ENCODE measurements around the gene APLN.

Gene APLN

DNA sequence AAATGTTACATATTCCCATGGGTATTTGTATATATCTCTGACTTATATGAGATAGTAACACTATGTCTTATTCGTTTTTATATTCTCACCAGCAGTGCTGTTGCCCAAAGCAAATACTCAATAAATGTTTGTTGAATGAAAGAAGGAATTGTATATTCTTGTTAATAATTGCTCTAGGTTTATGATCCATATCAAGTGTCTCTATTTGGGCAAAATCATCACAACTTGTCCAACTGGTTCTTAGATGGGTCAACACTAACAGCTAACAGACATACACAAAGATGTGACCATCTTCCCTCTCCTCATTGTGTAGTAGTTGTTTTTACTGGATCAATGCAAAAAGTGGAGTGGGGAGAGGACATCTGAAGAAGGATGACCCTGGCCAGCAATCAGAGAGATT is 6.6 kb upstream of the APLN start:
- no peak for DNase-seq (ENCODE audit: low read depth)

DNA sequence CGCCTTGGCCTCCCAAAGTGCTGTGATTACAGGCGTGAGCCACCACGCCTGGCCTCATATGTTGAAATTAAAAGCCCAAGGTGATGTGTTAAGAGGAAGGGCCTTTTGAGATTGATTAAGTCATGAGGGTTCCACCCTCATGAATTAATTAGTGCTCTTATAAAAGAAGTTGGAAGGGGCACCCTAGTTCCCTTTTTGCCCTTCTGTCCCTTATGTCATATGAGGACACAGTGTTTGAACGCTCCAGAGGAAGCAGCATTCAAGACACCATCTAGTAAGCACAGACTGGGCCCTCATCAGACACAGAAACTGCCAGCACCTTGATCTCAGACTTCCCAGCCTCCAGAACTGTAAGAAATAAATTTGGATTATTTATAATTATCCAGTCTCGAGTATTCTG is 5.1 kb upstream of the APLN start:
- no peak for DNase-seq (ENCODE audit: low read depth)

DNA sequence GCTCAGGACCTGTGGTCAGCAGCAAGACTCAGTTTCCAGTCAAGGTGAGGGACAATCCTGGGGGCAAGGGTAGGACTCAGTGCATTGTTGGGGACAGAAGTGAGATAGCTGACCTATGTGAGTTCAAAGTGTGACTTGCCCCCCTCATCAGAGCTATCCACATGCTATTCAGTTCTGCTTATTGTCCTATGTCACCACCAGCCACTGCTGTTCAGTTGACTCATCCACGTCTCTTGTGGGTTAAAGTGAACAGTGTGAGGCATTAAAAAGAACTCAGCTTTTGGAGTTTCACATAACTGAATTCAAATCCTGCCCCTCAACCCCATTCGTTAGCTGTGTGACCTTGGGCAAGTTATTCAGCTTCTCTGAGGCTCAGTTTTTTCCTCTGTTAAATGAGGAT is 4.4 kb upstream of the APLN start:
- DNase-seq (ENCODE audit: low read depth), result no peak

DNA sequence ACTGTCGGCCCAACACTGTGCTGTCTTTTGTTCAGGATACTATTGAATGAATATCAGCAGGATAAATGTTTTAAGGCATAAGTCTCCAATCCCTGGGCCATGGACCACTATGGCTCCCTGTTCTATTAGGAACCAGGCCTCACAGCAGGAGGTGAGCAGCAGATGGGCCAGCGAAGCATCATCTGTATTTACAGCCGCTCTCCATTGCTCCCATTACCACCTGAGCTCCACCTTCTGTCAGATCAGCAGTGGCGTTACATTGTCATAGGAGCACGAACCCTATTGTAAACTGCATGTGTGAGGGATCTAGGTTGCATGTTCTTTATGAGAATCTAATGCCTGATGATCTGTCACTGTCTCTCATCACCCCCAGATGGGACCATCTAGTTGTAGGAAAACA is 3.7 kb upstream of the APLN start:
- no peak for DNase-seq (ENCODE audit: low read depth)

DNA sequence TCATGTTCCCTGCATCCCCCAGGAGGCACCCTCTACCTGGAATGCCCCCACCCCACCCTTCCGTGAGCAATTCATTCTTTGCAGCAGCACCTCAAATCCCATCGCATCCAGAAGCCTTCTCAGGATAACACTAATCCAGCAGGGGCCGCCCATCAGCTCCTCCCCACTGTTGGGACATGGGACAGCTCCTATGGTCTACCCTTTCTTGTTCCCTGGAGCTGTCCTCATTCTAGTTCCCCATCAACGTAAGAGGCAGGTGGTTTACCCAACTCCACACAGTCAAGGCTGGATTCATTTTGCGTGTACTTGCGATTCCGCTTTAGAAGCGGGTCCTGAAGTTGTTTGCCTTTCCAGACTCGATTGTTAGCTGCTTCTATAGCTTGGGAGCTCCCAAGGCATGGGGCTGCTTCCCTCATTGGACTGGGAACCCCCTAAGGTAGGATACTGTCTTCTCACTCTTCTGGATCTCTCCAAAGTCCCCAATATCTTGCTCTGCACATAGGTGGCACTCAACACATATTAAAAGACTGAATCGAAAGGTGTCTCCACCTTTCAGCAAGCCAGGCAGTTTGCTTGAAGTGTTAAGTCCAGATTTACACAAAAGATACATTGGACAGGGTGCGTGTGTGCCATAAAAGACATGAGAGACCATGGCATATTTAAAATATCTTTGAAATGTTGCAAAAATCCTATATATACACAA is 942 bp upstream of the APLN start:
- no peak for DNase-seq (ENCODE audit: low read depth)

DNA sequence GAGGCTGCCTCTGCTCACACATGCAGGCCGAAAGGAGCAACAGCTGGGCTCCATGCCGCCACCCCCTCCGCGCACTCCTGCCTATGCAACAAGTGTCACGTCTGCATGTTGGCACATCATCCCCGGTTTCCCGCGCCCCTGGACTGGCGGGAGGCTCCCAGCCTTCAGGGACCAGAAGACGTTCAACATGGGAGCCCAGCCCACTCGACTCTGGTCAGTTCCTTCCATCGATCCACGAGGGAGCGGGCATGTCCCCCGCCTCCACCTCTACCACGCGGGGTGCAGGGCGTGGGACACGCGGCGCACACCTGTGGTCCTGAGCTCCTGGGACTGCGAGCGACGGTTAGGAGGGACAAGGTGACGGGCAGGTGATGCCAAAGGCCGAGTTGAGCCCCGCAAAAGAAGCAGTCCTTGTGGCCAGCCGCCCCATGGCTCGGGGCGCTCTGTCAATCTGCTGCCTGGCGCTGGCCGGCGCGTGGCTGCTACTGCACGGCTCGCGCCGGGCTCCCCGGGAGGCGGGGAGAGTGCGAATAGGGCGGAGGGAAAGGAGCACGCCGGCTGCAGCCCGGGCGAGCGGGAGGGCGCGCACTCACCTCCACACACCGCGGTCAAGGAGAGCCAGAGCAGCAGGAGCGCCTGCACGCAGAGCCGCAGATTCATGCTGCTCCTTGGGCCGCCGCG is 645 bp downstream of the APLN start:
- no peak for DNase-seq (ENCODE audit: low read depth)

DNA sequence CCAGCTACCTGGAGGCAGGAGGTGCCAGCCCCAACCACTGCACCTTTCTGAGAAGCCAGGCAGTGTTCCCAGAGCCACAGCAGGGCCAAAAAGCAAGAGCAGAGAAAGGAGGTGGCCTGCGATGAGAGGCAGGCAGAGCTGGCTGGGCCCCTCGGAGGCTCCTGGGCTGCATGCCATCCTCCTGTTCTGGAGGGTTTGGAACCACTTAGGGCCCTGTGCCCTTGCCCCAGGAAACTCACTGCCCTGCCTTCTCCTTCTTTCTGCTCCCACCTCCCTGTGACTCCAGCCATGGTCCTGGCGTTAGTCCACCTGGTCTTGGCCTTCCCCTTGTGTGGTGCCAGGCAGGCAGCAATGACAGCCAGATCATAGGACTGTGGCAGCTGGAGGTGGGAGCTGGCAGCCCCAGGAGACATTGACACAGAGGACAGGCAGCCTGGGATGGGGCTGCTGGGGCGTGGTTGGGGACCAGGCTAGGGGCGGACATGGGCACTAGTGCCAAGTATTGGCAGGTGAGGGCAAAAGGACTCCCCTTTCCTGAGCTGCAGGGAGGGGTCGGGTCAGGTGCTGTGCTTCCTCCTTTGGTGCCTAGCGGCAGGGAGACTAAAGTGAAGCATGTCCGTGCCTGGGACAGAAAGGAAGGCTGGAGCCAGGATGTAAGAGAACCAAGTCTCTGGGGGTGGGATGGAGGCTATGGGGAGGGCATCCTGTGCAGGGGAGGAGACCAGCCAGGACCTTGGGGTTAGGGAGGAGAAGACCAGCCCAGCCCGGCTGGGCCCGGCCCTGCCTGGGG is 1.4 kb downstream of the APLN start:
- DNase-seq (ENCODE audit: low read depth), result no peak

DNA sequence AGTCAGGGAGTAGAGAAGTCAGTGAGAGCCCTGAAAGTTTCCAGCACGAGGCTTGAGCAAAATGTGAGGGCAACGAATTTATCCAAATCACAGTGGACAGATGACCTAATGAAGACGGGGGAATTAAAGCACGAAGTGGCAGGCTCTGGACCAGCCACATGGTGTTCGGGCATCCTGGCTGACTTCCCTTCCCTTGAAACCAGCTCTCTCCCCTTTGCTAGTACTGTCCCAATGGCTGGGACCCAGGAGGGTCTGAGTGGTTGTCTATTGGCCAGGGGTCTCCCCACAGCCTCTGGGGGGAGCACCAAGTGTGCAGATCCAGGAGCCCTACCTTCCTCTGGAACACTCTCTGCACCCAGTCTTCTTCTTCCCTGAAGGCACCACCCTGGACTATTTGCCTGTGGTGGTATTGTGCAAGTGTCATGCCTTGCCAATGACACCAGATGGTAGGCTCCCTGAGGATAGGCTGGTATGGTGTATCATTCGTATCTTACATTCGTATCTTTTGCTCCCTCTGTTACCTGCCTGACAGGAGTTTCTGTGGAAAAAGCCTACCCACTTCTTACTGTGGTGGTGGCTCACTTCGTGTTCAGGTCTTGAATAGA is 2.1 kb downstream of the APLN start:
- no peak for DNase-seq (ENCODE audit: low read depth)

DNA sequence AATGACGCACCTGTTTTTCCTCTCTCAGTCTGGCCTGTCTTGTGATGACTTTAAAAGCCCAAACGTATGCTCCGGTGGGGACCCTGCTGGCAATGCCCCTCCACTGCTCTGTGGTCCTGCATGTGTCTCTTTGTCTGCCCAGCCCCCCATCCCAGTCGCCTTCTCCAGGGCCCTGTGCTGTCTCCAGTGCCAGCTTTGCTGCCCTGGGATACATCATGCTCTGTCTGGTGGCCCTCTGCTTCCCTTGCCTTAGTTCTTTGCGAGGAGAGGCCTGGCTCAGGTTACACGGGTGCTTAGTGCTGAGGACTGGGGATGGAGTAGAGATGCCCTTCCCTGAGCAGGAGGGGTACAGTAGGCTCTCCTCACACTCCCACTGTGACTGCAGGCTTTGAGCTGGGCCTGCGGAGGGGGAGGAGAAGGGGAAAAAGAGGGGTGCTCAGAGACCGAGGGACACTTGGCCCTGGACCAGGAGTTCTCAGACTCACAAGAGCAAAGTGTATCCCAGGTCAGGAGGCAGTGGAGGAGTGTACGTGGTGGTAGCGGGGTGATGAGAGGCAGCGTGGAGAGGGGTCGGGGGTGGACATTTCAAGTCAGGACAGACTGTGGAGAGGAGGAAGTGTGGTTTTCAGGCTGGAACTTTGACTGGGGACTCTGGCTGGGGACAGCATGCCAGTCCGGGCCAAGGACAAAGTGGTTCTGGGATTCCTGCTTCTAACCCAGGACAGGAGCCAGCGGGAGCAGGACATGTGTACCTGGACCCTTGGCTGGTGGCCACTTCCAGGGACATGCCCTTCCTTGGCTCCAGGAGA is 2.8 kb downstream of the APLN start:
- DNase-seq (ENCODE audit: low read depth), result no peak

DNA sequence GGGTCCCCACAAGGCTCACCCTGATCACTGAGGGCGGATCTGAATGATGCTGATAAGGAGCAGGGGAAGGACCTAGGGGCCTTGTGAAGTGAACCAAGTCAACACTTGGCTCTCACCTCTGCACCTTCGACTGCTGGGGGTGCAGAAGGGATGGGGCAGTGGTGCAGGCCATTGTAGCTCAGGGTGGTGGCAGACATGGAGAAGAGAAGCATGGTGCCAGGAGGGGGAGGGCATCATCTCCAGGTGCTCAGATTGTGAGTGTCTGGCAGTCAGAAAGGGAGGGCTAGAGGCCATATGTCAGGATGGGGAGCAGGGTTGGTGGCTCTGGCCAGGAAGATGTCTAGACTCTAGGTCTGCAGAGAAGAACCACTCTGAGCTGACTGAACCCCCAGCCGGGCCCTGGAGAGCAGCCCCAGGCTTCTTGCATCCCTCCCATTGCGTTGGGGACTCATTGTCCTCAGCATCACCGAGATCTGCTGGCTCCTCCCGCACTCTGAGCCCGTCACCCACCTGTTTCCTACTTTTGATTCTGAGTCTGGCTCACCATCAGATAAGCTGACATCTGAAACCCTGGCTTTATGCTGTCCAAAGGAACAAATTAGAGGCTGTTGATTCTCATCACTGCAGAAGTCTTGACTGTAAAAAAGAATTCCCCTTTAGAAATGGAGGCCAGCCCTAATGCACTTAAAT is 3.8 kb downstream of the APLN start:
- no peak for DNase-seq (ENCODE audit: low read depth)

DNA sequence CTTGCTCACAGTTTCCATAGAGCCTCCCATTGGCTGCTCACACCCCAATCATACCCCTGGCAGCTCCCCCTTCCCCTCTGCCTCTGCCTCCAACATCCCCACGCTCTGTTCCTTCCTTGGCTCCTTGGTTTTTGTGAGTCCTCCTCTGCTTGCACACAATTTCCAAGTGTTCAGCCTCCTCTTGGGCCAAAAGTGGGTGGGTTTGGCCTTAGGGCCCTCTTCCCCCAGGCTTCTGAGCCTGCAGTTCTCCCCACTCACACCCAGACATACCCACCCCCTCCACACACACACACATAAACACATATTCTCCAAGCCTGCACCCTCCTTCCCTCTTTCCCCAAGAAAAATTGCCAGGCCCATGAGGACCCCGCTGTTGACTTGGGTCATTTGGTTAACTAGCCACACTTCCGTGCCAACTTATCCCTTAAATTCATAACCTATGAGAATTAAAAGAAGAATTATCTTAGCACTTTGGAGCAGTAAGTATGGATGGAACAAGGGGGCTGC is 4.5 kb downstream of the APLN start:
- no peak for DNase-seq (ENCODE audit: low read depth)

DNA sequence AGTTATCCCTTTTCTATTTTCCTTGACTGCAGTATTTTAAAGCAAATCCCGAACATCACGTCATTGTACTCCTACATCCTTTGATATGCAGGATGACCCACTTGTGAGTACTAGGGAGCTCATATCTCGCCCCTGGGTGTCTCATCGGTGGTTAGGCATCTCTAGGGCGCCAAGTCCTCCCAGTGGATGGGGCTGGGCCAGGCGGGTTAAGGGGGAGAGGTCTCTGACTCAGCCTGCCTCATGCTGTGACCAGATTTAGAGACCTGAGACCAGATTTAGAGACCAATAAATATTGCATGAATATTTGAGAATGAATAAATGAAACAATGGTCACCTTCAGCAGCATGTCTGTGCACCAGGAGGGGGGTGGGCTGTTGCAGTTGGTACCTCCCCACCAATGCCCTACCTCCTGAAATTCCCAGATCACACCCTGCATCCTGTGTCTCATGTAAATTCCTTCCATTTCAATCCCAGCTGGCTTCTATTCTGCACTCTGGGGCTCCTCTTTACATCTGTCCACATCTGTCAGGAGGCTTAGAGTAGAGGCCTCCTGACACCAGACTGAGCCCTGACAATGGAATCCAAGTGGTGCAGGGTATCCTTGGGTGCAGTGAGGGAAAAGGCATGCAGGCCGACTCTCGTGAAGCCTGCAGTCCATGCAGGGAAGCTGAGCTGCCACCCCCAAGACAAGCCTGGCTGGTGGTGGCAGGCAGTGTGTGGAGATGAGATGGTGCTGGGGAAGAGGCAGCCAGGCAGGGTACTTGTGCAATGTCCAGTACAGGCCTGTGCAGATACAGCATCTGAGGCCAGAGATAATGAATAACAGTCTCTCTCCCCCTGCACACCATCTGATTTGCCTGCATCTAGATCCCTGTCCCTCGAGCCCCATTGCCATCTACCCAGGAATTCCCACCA is 5.2 kb downstream of the APLN start:
- DNase-seq (ENCODE audit: low read depth), result no peak

DNA sequence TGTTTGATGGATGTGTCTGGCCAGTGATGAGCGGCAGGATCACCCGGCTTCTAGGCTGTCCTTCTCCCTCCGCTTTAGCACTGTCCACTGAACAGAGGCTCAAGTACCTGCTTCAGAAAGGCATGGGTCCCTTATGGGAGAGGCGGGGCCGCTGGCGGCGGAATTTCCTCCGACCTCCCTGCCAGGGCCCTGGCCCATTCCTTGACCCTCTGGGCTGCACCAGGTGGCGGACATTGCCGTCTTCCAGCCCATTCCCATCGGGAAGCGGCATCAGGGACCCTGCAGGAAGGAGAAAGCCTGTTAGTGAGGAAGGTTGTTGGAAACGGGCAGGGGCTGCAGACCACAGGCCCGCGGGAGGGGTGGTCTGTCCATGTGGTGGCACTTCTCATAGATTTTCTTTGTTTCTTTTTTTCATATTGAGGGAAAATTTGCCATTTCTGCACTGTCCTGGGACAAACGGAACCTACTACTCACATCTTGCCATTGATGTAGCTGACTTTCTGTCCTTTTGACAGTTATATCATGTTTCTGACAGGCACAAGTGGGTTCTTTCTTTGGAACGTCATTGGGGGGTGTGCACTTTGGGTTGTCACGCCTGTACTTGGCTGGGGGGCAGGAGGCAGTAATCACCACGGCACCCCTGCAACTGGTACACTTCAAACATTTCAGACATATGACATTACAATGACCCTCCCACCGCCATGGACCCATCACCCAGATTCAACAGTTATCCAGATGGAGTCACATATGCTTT is 6.1 kb downstream of the APLN start:
- no peak for DNase-seq (ENCODE audit: low read depth)

DNA sequence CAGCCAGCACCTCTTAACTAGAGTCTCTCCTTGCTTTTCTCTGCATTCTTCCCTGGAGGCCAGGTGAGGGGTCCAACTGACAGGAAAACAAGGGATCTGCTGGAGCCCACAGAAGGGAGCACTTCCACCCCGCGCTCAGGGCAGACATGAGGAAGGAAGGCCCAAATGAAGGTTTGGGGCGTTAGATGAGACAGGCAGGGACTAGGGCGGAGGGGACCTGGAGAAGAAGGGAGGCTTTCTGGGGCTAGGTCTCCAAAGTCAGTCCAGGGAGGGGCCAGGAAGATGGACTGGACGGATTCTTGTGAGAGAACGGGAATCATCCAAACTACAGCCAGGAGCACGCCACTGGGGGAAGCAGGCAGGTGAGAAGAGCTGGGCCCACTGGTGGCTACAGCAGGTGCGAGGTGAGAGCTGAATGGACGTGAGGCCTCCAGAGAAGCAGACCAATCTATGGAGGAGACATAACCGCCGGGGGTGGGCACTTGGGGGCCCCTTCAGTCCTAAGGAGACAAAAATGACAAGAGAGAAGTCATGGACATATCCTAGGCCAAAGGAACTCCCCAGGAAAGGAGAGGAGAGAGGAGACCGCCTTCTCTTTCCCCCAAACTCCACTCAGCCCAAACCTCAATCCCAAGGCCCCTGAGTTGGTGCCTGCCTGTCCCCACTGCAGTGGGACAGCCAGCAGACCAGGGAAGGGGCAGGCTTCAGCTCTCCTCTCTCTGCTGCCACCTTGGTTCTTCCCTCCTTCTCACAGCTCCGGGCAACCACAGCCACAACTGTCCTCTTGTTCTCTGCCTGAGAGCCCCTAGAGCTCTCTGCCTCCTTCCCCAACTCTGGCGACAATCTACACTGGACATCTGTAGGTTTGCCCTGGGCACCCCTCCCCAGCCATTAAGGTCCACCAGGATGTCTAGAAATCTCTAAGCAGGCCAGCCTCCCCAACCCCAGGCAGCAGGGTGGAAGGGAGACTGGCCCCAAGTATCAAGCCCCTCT is 7.0 kb downstream of the APLN start:
- DNase-seq (ENCODE audit: low read depth), result no peak

DNA sequence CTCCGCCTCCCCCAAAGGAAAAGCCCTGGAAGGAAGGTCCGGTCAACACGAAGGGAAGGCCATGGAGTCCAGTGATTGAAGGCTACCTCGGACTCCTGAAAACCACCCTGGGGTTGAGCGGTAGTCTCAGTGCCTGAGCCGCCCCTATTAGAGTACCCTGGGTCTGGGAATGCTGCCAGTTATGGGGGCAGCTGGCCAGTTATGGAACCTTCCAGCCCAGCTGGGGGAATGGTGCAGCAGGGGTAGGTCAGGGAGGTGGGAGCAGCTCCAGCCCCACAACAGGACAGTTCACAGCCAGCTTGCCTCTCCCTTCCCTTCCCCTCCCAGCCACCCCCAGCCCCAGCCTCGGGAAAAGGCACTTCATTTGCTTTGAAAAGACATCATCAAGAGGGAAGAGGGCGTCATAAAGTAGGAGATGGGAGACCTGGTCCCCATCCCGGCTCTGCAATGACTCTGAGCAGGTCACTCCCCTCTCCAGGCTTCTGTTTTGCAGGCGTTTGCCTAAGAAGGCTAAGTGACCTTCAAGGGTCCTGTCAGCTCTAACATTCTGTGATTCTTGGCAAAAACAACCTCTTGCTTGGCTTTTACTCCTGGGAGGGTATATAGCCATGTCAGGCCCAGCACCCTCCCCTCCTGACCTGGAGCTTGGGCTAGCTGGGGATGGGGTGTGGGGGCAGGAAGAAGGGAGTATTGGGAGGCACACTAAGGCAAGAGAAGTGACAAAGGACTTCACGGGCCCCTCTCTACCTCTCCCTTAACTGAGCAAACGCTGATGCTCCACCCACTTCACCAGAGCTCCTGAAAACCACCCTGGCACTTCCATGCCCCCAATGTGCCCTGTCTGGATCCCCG is 8.0 kb downstream of the APLN start:
- no peak for DNase-seq (ENCODE audit: low read depth)

DNA sequence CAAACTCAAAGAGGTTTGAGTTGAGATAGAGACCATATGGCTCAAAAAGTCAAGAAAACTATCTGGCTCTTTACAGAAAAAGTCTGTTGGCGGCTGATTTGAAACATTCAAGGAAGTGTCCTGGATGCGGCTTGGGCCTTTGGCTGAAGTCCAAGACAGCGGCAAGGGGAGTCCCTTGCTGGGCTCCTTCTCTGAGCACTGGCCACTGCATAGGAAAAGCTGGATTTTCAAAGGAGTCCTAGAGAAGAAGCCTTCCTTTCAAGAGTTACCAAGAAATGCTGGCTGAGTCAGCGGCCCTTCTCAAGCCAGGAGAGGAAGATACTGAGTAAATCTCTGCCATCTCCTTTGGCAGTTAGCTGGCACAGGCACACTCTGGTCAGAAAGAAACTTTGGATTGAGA is 12.1 kb downstream of the APLN start:
- no peak for DNase-seq (ENCODE audit: low read depth)

DNA sequence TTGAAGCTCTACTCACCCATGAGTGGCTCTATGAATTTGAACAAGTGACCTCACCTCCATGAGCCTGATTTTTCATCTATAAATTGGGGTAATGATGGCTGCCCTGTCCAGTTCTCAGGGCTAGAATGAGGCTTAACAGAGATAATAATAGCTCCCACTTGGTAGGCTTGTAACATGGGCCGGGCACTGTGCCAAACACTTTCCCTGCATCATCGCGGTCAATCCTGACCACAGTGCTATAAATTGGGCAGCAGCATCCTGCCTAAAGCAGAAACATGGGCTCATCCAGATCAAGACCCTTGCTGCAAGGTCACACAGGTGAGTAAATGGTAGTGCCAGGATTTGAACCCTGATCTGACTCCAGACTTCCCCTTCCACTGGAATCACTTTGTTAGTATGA is 12.8 kb downstream of the APLN start:
- no peak for DNase-seq (ENCODE audit: low read depth)
